Measurements from ENCODE around the gene DNAJC18. TPM values are rescaled to one million over a fixed set of nuclear protein-coding genes. Genes with fewer than 3 reads are reported as not detected.

DNAJC18 gene
- total and polyA plus RNA-seq, 2 experiments from 2014 or later = 10.6 to 14.4 TPM

GRCh38 chr5:139381837-139382761 is 57.2 kb downstream of the DNAJC18 start:
- Histone ChIP-seq H3K79me2 (no peaks in the 10 kb centered on the region), H3K4me3 (no peak overlapping the region), H3K27me3 (no peaks in the 10 kb centered on the region), H3K27ac (peak overlapping the region; percentile 65), H3K9me3 (ENCODE audit: low read depth) (no peaks in the 10 kb centered on the region), H3K9me2 (replicated peaks; ENCODE audit: insufficient read depth) (no peaks in the 10 kb centered on the region), H2AFZ (no peak overlapping the region), H3K4me1 (ENCODE audit: insufficient read depth) (peaks cover 19% of the 10 kb centered on the region), H4K20me1 (ENCODE audit: insufficient read depth, poor library complexity, severe bottlenecking) (no peaks in the 10 kb centered on the region), H3K36me3 (replicated peaks; ENCODE audit: insufficient read depth, low read depth) (no peaks in the 10 kb centered on the region), H3K4me2 (peak overlapping the region; percentile 62)
- WGBS (ENCODE audit: low lambda C conversion rate, missing lambda C conversion rate) = 80% methylated on average over 20 of the region's 28 CpGs
- DNase-seq (ENCODE audit: low spot score) = no peak
- TF ChIP-seq EZH2 (IDR thresholded peaks at IDR 0.05; ENCODE audit: borderline replicate concordance) (no peak), EZH2phosphoT487 (IDR thresholded peaks at IDR 0.05; ENCODE audit: low read depth, severe bottlenecking, unreplicated experiment) (no peak)
- TF ChIP-seq, protein P1, sequence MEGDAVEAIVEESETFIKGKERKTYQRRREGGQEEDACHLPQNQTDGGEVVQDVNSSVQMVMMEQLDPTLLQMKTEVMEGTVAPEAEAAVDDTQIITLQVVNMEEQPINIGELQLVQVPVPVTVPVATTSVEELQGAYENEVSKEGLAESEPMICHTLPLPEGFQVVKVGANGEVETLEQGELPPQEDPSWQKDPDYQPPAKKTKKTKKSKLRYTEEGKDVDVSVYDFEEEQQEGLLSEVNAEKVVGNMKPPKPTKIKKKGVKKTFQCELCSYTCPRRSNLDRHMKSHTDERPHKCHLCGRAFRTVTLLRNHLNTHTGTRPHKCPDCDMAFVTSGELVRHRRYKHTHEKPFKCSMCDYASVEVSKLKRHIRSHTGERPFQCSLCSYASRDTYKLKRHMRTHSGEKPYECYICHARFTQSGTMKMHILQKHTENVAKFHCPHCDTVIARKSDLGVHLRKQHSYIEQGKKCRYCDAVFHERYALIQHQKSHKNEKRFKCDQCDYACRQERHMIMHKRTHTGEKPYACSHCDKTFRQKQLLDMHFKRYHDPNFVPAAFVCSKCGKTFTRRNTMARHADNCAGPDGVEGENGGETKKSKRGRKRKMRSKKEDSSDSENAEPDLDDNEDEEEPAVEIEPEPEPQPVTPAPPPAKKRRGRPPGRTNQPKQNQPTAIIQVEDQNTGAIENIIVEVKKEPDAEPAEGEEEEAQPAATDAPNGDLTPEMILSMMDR (IDR thresholded peaks at IDR 0.05; ENCODE audit: poor library complexity) = no peak

- TF ChIP-seq EZH2 (IDR thresholded peaks at IDR 0.05; ENCODE audit: borderline replicate concordance) (no peak), EZH2phosphoT487 (IDR thresholded peaks at IDR 0.05; ENCODE audit: low read depth, severe bottlenecking, unreplicated experiment) (no peak)
- TF ChIP-seq, protein P1 (IDR thresholded peaks at IDR 0.05; ENCODE audit: poor library complexity) = no peak
- H3K9me3 ChIP-seq (ENCODE audit: low read depth) = no peaks in the 10 kb centered on the region
- H3K4me1 ChIP-seq (ENCODE audit: insufficient read depth) = peaks cover 19% of the 10 kb centered on the region
- H3K36me3 ChIP-seq (replicated peaks; ENCODE audit: insufficient read depth, low read depth) = no peaks in the 10 kb centered on the region
- no peak overlapping the region for H2AFZ ChIP-seq
- WGBS (ENCODE audit: low lambda C conversion rate, missing lambda C conversion rate) = 91% methylated on average over 15 of the region's 15 CpGs
- no peaks in the 10 kb centered on the region for H3K9me2 ChIP-seq (replicated peaks; ENCODE audit: insufficient read depth)
- H3K4me2 ChIP-seq = no peak overlapping the region
- no peaks in the 10 kb centered on the region for H3K27me3 ChIP-seq
- no peaks in the 10 kb centered on the region for H3K79me2 ChIP-seq
- DNase-seq (ENCODE audit: low spot score) = no peak
- no peak overlapping the region for H3K4me3 ChIP-seq
- H4K20me1 ChIP-seq (ENCODE audit: insufficient read depth, poor library complexity, severe bottlenecking) = no peaks in the 10 kb centered on the region
- no peak overlapping the region for H3K27ac ChIP-seq
Measured at GRCh38 chr5:139379626-139380449, 59.5 kb downstream of the DNAJC18 start.

DNA sequence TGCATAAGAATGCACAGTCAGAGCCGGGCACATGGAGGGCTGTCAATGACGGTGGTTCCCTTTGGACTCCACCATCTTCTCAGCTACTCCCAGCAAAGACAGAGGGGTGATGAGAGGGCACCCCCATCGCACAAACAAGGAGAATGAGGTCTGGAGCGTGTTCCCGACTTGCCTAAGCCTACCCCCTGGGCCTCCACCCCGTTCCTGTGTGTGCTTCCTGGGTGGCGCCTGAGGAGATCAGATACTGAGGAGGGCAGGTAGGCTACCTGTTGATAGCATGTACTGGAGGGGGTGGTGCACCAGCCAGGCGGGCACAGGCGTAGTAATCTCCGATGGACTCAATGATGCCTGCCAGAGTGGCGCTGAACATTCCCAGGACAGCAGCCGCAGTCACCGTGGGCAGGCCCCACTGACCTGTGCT is 60.4 kb downstream of the DNAJC18 start:
- no peak overlapping the region for H3K4me3 ChIP-seq
- no peaks in the 10 kb centered on the region for H3K36me3 ChIP-seq (replicated peaks; ENCODE audit: insufficient read depth, low read depth)
- no peaks in the 10 kb centered on the region for H3K79me2 ChIP-seq
- DNase-seq (ENCODE audit: low spot score) = no peak
- H3K4me1 ChIP-seq (ENCODE audit: insufficient read depth) = peaks cover 19% of the 10 kb centered on the region
- H2AFZ ChIP-seq = no peak overlapping the region
- no peaks in the 10 kb centered on the region for H4K20me1 ChIP-seq (ENCODE audit: insufficient read depth, poor library complexity, severe bottlenecking)
- H3K9me2 ChIP-seq (replicated peaks; ENCODE audit: insufficient read depth) = no peaks in the 10 kb centered on the region
- H3K27ac ChIP-seq = no peak overlapping the region
- H3K4me2 ChIP-seq = no peak overlapping the region
- no peak for TF ChIP-seq EZH2phosphoT487 (IDR thresholded peaks at IDR 0.05; ENCODE audit: low read depth, severe bottlenecking, unreplicated experiment)
- TF ChIP-seq, protein P1 (IDR thresholded peaks at IDR 0.05; ENCODE audit: poor library complexity) = no peak
- no peaks in the 10 kb centered on the region for H3K9me3 ChIP-seq (ENCODE audit: low read depth)
- 92% methylated on average over 13 of the region's 13 CpGs for WGBS (ENCODE audit: low lambda C conversion rate, missing lambda C conversion rate)
- H3K27me3 ChIP-seq = no peaks in the 10 kb centered on the region

All from hepatocyte (in vitro differentiated cells).